ENCODE measurements around the gene C11orf52. TPM values are rescaled to one million over a fixed set of nuclear protein-coding genes. Genes with fewer than 3 reads are reported as not detected.

The C11orf52 gene
- total and polyA plus RNA-seq, 2 of the 13 experiments (the other 11 are each of a cell fraction or from before 2014, with no cell fraction given) = 7.4 to 11.0 TPM

DNA sequence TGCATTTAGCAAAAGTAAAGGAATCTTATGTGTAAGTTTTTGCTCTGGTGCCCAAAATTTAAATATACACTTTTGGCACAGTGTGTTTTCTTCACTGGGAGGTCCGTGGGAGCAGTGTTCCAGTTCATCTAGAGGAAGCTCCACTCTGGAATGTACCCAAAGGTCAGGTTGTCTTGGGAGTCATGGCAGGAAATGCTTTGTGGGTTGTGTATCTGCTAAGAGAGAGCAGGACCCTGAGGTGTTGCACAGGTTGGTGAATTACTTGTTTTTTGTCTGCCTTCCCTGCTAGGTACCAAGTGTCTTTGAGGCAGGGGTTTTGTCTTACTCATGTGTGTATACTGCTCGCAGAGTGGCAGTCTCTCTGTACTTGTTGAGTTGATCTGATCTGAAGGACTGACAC lies 55.7 kb downstream of the C11orf52 start:
- Histone ChIP-seq H3K9ac (ENCODE audit: insufficient read depth, low read depth, low read length) (no peak overlapping the region), H3K4me3 (replicated peaks in 1 of 3; ENCODE audit: insufficient read depth in 1 of 3, low read depth in 2 of 3, low read length in 3 of 3) (no peak overlapping the region), H3K4me2 (ENCODE audit: low read depth, low read length) (no peak overlapping the region), H3K4me1 (ENCODE audit: insufficient read depth, low read length) (no peaks in the 10 kb centered on the region), H3K79me2 (ENCODE audit: insufficient read depth, low read length) (no peaks in the 10 kb centered on the region), H3K27ac (ENCODE audit: extremely low read length, insufficient read depth, low read length) (no peak overlapping the region), H2AFZ (ENCODE audit: low read length) (no peak overlapping the region), H4K20me1 (ENCODE audit: insufficient read depth, low read length) (no peaks in the 10 kb centered on the region), H3K36me3 (replicated peaks in 1 of 2; ENCODE audit: control insufficient read depth in 1 of 2, insufficient read depth in 2 of 2, low read length in 2 of 2) (peaks cover 8 to 41% of the 10 kb centered on the region in 2 experiments; a peak in 4 of 5 replicates), H3K27me3 (ENCODE audit: control insufficient read depth in 1 of 2, insufficient read depth in 2 of 2, low read length in 2 of 2) (no peaks in the 10 kb centered on the region), H3K9me3 (ENCODE audit: low read length) (no peaks in the 10 kb centered on the region)
- in situ Hi-C loops (cut with HindIII; ENCODE audit: extremely low pct_ligation_motif_present, low pct_unique_long_range_greater_than_20kb) (no loop called here), intact Hi-C loops (cut with micrococcal nuclease; ENCODE audit: unreplicated experiment) (no loop called here)
- no peak for ATAC-seq
- no peak for FAIRE-seq
- no TSS peak for BruUV-seq (replicated peaks)
- no peak for TF ChIP-seq ETV6 (CRISPR knock-in tag; conservative IDR thresholded peaks at IDR 0.05)
- no peak for TF ChIP-seq ZMAT3 (CRISPR knock-in tag; conservative IDR thresholded peaks at IDR 0.05)
- TF ChIP-seq SKI (IDR thresholded peaks at IDR 0.05; ENCODE audit: partially characterized antibody) = no peak
- TF ChIP-seq ZSCAN25 (CRISPR knock-in tag; IDR thresholded peaks at IDR 0.05) = no peak
- no peak for TF ChIP-seq TGIF2 (CRISPR knock-in tag; IDR thresholded peaks at IDR 0.05)
- TF ChIP-seq FOXM1 (CRISPR knock-in tag; IDR thresholded peaks at IDR 0.05) = no peak
- TF ChIP-seq, protein P1, sequence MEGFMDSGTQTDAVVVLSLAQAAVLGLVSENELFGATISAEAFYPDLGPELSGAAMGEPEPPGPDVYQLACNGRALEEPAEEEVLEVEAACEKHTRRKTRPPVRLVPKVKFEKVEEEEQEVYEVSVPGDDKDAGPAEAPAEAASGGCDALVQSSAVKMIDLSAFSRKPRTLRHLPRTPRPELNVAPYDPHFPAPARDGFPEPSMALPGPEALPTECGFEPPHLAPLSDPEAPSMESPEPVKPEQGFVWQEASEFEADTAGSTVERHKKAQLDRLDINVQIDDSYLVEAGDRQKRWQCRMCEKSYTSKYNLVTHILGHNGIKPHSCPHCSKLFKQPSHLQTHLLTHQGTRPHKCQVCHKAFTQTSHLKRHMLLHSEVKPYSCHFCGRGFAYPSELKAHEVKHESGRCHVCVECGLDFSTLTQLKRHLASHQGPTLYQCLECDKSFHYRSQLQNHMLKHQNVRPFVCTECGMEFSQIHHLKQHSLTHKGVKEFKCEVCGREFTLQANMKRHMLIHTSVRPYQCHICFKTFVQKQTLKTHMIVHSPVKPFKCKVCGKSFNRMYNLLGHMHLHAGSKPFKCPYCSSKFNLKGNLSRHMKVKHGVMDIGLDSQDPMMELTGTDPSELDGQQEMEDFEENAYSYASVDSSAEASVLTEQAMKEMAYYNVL (CRISPR knock-in tag; IDR thresholded peaks at IDR 0.05; ENCODE audit: borderline replicate concordance) = no peak
- TF ChIP-seq ZNF451 (CRISPR knock-in tag; IDR thresholded peaks at IDR 0.05) = no peak
- 97% methylated on average over 2 of the region's 2 CpGs for WGBS (ENCODE audit: low lambda C conversion rate)
- ChIA-PET CTCF (ENCODE audit: low intra/inter-chr PET ratio, low total read pairs) (interaction anchor here (0.5 kb wide), 1 partner anchor 23 kb away, joined by 3 read pairs; no protein-coding TSS in a partner anchor), POLR2A (no interaction called here)
- no peak for DNase-seq (ENCODE audit: low spot score)
